Neural progenitor cell (in vitro differentiated cells): Measurements from ENCODE around the gene CYSTM1.

Experiments
- CTCF ChIP-seq: fragments of 200-600 bp; sonication (generic); IDR thresholded peaks from 2 replicates; pipeline ENCODE4 v1.5.1; 2017; ENCODE audit warnings: antibody characterized with exemption, mild to moderate bottlenecking
- EZH2 ChIP-seq: fragments of 200-600 bp; sonication (generic); IDR thresholded peaks from 2 replicates; pipeline ENCODE4 v1.6.1; 2017; ENCODE audit warnings: antibody characterized with exemption, mild to moderate bottlenecking, moderate library complexity
- EZH2phosphoT487 ChIP-seq: fragments of 200-600 bp; sonication (generic); IDR thresholded peaks from 2 replicates; pipeline ENCODE4 v1.6.1; 2017; ENCODE audit warnings: antibody characterized with exemption

- TF ChIP-seq CTCF: no peak
- no peak for TF ChIP-seq EZH2
- no peak for TF ChIP-seq EZH2phosphoT487
Measured at GRCh38 chr5:140178086-140178410, 3.1 kb downstream of the CYSTM1 start.
